ENCODE data around the gene ZNF17.

The ZNF17 gene

GRCh38 chr19:57421037-57421436 is 10.1 kb downstream of the ZNF17 start:
- in situ Hi-C loops (cut with HindIII; ENCODE audit: low sequenced_read_pairs), result no loop called here

GRCh38 chr19:57434386-57435061 is 23.6 kb downstream of the ZNF17 start:
- in situ Hi-C loops (cut with HindIII; ENCODE audit: low sequenced_read_pairs), result no loop called here

GRCh38 chr19:57435062-57435978 is 24.4 kb downstream of the ZNF17 start, which contains the start of gene ZNF749:
Gene ZNF749 (plus strand): TSS chr19:57435325. CDS start chr19:57435579, 254 bp downstream.
- in situ Hi-C loops (cut with HindIII; ENCODE audit: low sequenced_read_pairs), result no loop called here

GRCh38 chr19:57436417-57436816 is 25.5 kb downstream of the ZNF17 start:
- in situ Hi-C loops (cut with HindIII; ENCODE audit: low sequenced_read_pairs), result no loop called here

- in situ Hi-C loops (cut with HindIII; ENCODE audit: low sequenced_read_pairs), result no loop called here
Observed at GRCh38 chr19:57437931-57438330, 27.0 kb downstream of the ZNF17 start.

GRCh38 chr19:57438925-57439324 is 28.0 kb downstream of the ZNF17 start:
- in situ Hi-C loops (cut with HindIII; ENCODE audit: low sequenced_read_pairs), result no loop called here

GRCh38 chr19:57441979-57442752 is 31.2 kb downstream of the ZNF17 start:
- in situ Hi-C loops (cut with HindIII; ENCODE audit: low sequenced_read_pairs), result no loop called here

GRCh38 chr19:57443121-57443696 is 32.2 kb downstream of the ZNF17 start:
- in situ Hi-C loops (cut with HindIII; ENCODE audit: low sequenced_read_pairs), result no loop called here

- in situ Hi-C loops (cut with HindIII; ENCODE audit: low sequenced_read_pairs), result no loop called here
Observed at GRCh38 chr19:57452307-57452706, 41.3 kb downstream of the ZNF17 start.

- in situ Hi-C loops (cut with HindIII; ENCODE audit: low sequenced_read_pairs), result no loop called here
Observed at GRCh38 chr19:57465680-57466381, 54.9 kb downstream of the ZNF17 start.

- in situ Hi-C loops (cut with HindIII; ENCODE audit: low sequenced_read_pairs), result no loop called here
Observed at GRCh38 chr19:57466489-57466888, 55.5 kb downstream of the ZNF17 start.
